ENCODE results near the gene LRRC36.

LRRC36 gene

DNA sequence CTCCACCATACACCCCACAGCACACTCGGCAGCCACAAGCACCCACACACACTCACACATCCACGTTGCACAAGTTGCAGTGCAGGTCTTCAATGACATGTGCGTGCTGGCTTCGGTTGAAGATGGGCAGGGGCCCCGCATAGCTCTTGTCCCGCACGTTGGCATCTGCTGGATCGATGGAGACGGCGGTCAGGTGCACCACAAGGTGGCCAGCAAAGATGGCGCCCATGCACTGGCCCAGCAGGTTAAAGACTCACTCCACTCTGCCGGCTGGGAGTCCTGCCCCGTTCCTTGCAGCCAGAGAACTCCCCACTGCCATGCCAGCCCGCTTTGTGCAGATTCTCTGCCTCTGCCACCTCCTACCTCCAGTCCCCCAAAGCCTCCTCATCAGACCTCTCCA is 74.3 kb downstream of the LRRC36 start:
- H3F3A ChIP-seq (ENCODE audit: insufficient read depth, low read length), result no peaks in the 10 kb centered on the region
- H3K9me2 ChIP-seq (replicated peaks; ENCODE audit: insufficient read depth, low read length), result no peaks in the 10 kb centered on the region
- H2AFZ ChIP-seq (ENCODE audit: low read length), result no peak overlapping the region
- peaks cover 6% of the 10 kb centered on the region for H3K4me1 ChIP-seq (ENCODE audit: low read length)
- H3K4me3 ChIP-seq (ENCODE audit: low read length), result no peak overlapping the region
- H3K9me3 ChIP-seq (replicated peaks; ENCODE audit: insufficient read depth, low read length), result no peaks in the 10 kb centered on the region
- TF ChIP-seq, protein P1, sequence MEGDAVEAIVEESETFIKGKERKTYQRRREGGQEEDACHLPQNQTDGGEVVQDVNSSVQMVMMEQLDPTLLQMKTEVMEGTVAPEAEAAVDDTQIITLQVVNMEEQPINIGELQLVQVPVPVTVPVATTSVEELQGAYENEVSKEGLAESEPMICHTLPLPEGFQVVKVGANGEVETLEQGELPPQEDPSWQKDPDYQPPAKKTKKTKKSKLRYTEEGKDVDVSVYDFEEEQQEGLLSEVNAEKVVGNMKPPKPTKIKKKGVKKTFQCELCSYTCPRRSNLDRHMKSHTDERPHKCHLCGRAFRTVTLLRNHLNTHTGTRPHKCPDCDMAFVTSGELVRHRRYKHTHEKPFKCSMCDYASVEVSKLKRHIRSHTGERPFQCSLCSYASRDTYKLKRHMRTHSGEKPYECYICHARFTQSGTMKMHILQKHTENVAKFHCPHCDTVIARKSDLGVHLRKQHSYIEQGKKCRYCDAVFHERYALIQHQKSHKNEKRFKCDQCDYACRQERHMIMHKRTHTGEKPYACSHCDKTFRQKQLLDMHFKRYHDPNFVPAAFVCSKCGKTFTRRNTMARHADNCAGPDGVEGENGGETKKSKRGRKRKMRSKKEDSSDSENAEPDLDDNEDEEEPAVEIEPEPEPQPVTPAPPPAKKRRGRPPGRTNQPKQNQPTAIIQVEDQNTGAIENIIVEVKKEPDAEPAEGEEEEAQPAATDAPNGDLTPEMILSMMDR (IDR thresholded peaks at IDR 0.05; ENCODE audit: low read length), result no peak
- TF ChIP-seq EZH2phosphoT487 (IDR thresholded peaks at IDR 0.05; ENCODE audit: low read length) (no peak), EZH2 (optimal IDR thresholded peaks at IDR 0.05; ENCODE audit: low read depth, low read length) (no peak)
- H3K4me2 ChIP-seq (ENCODE audit: low read depth, low read length), result no peak overlapping the region
- H3K27ac ChIP-seq (ENCODE audit: low read length), result no peak overlapping the region
- no peaks in the 10 kb centered on the region for H4K20me1 ChIP-seq (ENCODE audit: insufficient read depth, low read length)
- H3K9ac ChIP-seq (ENCODE audit: low read length), result no peak overlapping the region
- H3K27me3 ChIP-seq (replicated peaks; ENCODE audit: insufficient read depth, low read length), result no peaks in the 10 kb centered on the region
- no peaks in the 10 kb centered on the region for H3K36me3 ChIP-seq (replicated peaks; ENCODE audit: insufficient read depth, low read length)
- DNase-seq, result no peak
- no peaks in the 10 kb centered on the region for H3K79me2 ChIP-seq (ENCODE audit: low read length)

DNA sequence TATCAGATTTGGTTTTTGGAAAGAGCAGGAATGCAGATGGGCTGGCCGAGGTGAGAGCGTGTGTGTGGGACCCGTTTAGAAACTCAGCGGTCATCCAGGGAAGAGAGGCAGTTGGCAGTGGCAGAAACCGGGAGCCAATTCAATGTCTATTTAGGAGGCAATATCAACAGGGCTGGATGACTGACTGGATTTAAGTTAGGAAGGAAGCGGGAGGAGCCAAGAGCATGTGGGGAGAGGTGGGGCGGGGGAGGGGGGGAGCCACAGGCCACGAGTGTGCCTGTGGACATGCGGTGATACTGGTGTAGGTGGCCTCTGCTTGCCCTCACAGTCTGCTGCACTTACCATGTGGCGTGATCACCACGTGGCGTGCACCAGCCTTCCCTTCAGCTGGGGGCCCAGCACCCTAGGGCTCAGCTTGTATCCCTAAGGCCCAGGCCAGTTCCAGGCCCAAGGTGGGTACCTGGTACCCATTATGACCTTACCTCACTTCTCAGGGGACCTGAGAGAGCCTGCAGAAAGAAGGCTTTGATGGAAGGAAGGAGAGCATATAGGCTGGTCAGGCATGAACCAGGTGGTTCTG is 77.5 kb downstream of the LRRC36 start:
- Histone ChIP-seq H3K36me3 (replicated peaks; ENCODE audit: insufficient read depth, low read length) (no peaks in the 10 kb centered on the region), H3K79me2 (ENCODE audit: low read length) (no peaks in the 10 kb centered on the region), H3K4me3 (ENCODE audit: low read length) (no peak overlapping the region), H3K27me3 (replicated peaks; ENCODE audit: insufficient read depth, low read length) (no peaks in the 10 kb centered on the region), H3F3A (ENCODE audit: insufficient read depth, low read length) (no peaks in the 10 kb centered on the region), H4K20me1 (ENCODE audit: insufficient read depth, low read length) (no peaks in the 10 kb centered on the region), H3K27ac (ENCODE audit: low read length) (no peak overlapping the region), H3K9ac (ENCODE audit: low read length) (no peak overlapping the region), H3K9me3 (replicated peaks; ENCODE audit: insufficient read depth, low read length) (no peaks in the 10 kb centered on the region), H3K9me2 (replicated peaks; ENCODE audit: insufficient read depth, low read length) (no peaks in the 10 kb centered on the region), H3K4me2 (ENCODE audit: low read depth, low read length) (no peak overlapping the region), H2AFZ (ENCODE audit: low read length) (no peak overlapping the region), H3K4me1 (ENCODE audit: low read length) (peaks cover 6% of the 10 kb centered on the region)
- TF ChIP-seq, protein P1 (IDR thresholded peaks at IDR 0.05; ENCODE audit: low read length), result no peak
- TF ChIP-seq EZH2phosphoT487 (IDR thresholded peaks at IDR 0.05; ENCODE audit: low read length) (no peak), EZH2 (optimal IDR thresholded peaks at IDR 0.05; ENCODE audit: low read depth, low read length) (no peak)
- no peak for DNase-seq

DNA sequence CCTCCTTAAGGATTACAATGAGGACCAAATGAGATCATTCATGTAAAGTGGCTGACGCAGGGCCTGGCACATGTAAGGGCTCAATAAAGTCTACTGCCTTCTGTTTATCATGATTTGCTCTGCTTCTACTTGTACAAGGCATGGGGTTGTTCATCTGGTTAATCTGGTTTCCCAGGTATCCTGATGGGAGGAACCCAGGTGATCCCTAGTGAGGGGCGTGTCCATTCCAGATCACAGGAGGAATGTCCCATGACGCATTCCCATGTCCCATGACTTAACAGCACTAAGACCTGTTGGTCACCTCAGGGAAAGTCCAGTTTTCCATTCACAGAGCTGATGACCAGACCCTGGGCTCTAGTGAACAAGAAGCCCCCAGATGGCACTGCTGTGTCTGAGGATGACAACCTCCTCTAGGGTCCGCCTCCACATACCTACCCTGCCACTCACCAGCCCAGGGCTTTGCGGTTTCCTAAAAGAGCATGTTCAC is 78.2 kb downstream of the LRRC36 start:
- H3F3A ChIP-seq (ENCODE audit: insufficient read depth, low read length), result no peaks in the 10 kb centered on the region
- peaks cover 6% of the 10 kb centered on the region for H3K4me1 ChIP-seq (ENCODE audit: low read length)
- TF ChIP-seq EZH2 (optimal IDR thresholded peaks at IDR 0.05; ENCODE audit: low read depth, low read length) (no peak), EZH2phosphoT487 (IDR thresholded peaks at IDR 0.05; ENCODE audit: low read length) (no peak)
- TF ChIP-seq, protein P1 (IDR thresholded peaks at IDR 0.05; ENCODE audit: low read length), result no peak
- no peaks in the 10 kb centered on the region for H3K36me3 ChIP-seq (replicated peaks; ENCODE audit: insufficient read depth, low read length)
- H3K79me2 ChIP-seq (ENCODE audit: low read length), result no peaks in the 10 kb centered on the region
- H3K9me3 ChIP-seq (replicated peaks; ENCODE audit: insufficient read depth, low read length), result no peaks in the 10 kb centered on the region
- H3K4me3 ChIP-seq (ENCODE audit: low read length), result no peak overlapping the region
- DNase-seq, result no peak
- no peak overlapping the region for H3K4me2 ChIP-seq (ENCODE audit: low read depth, low read length)
- H2AFZ ChIP-seq (ENCODE audit: low read length), result no peak overlapping the region
- no peaks in the 10 kb centered on the region for H3K27me3 ChIP-seq (replicated peaks; ENCODE audit: insufficient read depth, low read length)
- H4K20me1 ChIP-seq (ENCODE audit: insufficient read depth, low read length), result no peaks in the 10 kb centered on the region
- no peaks in the 10 kb centered on the region for H3K9me2 ChIP-seq (replicated peaks; ENCODE audit: insufficient read depth, low read length)
- no peak overlapping the region for H3K27ac ChIP-seq (ENCODE audit: low read length)
- H3K9ac ChIP-seq (ENCODE audit: low read length), result no peak overlapping the region
